C4-2B (cell line): ENCODE results near the gene POMT1.

ENCODE experiments used
- CTCF ChIP-seq: fragments of 450-650 bp; conservative IDR thresholded peaks from 2 replicates; pipeline ENCODE4 v1.5.1; 2017; ENCODE audit warnings: mild to moderate bottlenecking
- ZFX ChIP-seq: fragments of 450-650 bp; IDR thresholded peaks from 2 replicates; pipeline ENCODE4 v1.6.1; 2017

- no peak for TF ChIP-seq CTCF
- TF ChIP-seq ZFX = no peak
Observed at GRCh38 chr9:131482343-131483006, 20.2 kb upstream of the POMT1 start.
